Effector memory CD8-positive, alpha-beta T cell (primary cell): ENCODE data around the gene CRELD2.

ENCODE experiments used
- ATAC-seq: fragments of 150-1000 bp; cut with Tn5 transposase; replicated peaks from 2 replicates; pipeline ENCODE4 v1.10.0; 2021; ENCODE audit warnings: mild to moderate bottlenecking, moderate library complexity
- DNase-seq, 3 experiments: peaks; one replicate each; pipeline ENCODE4 v3.0.0; 2021
- H3K27ac Mint-ChIP-seq, 2 donors: one replicate each; pipeline ENCODE4 v1.8.0; 2022; ENCODE audit warnings: mild to moderate bottlenecking in 2 of 2, mixed read lengths in 2 of 2, moderate library complexity in 2 of 2
- H3K27me3 Mint-ChIP-seq, 2 donors: one replicate each; pipeline ENCODE4 v1.8.0; 2022; ENCODE audit warnings: mixed read lengths in 2 of 2
- H3K36me3 Mint-ChIP-seq: one replicate; pipeline ENCODE4 v1.8.0; 2022; ENCODE audit warnings: mild to moderate bottlenecking, moderate library complexity, mixed read lengths; ENCODE audit not compliant: insufficient read depth
- H3K4me1 Mint-ChIP-seq, 2 donors: one replicate each; pipeline ENCODE4 v1.8.0; 2022; ENCODE audit warnings: low read depth in 2 of 2, mixed read lengths in 2 of 2
- H3K4me3 Mint-ChIP-seq, 2 donors: one replicate each; pipeline ENCODE4 v1.8.0; 2022; ENCODE audit warnings: mild to moderate bottlenecking in 2 of 2, mixed read lengths in 2 of 2, moderate library complexity in 2 of 2
- H3K9me3 Mint-ChIP-seq, 2 donors: one replicate each; pipeline ENCODE4 v1.8.0; 2022; ENCODE audit warnings: mixed read lengths in 2 of 2

CRELD2 gene

DNA sequence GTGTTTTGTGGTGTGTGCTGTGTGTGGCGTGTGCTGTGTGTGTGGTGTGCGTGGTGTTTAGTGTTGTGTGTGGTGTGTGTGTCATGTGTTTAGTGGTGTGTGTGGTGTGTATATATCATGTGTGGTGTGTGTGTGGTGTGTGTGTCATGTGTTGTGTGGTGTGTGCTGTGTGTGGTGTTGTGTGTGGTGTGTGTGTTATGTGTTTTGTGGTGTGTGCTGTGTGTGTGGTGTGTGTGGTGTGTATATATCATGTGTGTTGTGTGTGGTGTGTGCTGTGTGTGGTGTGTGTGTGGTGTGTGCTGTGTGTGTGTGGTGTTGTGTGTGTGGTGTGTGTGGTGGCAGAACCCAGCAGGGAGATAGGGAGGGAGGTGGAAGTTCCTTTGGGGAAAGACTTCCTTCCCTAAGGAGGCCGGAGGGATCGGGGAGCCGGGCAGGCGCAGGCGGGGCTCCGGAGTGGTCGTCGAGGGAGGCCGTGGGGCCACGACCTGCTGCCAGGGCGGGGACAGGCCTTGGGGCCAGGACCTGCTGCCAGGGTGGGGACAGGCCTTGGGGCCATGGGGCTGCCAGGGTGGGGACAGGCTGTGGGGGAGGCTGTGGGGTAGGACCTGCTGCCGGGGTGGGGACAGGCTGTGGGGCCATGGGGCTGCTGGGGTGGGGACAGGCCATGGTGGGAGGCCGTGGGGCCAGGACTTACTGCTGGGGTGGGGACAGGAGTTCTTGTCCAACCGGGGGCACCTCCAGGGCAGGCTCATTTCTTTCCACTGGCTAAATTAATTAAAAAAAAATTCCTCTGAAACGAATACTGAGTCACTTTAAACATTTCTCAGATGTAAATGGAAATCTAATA lies 57.3 kb downstream of the CRELD2 start:
- ATAC-seq (no peak), DNase-seq (no peak)
- peaks cover 4 to 10% of the 10 kb centered on the region in 2 donors for H3K9me3 Mint-ChIP-seq
- peak overlapping the region; percentile 30 to 80 for H3K27ac Mint-ChIP-seq
- H3K36me3 Mint-ChIP-seq, result peaks cover 21% of the 10 kb centered on the region
- H3K4me1 Mint-ChIP-seq, result peaks cover 12 to 20% of the 10 kb centered on the region in 2 donors
- H3K27me3 Mint-ChIP-seq, result peaks cover 0 to 5% of the 10 kb centered on the region in 2 donors
- H3K4me3 Mint-ChIP-seq, result peak overlapping the region; percentile 7 to 33

DNA sequence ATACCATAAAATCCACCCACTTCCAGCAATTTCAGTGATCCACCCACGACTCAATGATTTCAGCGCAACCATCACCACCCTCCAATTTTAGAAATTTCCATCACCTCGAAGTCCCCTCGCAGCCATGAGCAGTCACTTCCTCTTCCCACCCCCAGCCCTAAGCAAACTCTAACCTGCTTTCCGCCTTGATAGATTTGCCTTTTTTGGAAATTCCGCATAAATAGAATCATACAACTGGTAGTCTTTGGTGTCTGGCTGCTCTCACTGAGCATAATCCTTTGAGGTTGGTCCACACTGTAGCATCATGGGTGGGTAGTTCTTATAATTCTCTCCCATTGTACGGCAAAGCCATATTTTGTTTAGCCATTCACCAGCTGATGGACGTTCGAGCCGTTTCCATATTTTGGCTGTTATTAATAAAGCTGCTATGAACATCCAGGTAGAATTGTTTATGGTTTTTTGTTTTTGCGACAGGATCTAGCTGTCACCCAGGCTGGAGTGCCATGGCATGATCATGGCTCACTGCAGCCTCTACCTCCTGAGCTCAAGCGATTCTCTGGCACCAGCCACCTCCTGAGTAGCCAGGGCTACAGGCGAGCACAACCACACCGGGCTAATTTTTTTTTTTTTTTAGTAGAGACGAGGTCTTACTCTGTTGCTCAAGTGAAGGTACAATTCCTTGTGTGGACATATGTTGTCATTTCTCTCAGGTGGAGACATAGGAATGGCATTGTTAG lies 58.2 kb downstream of the CRELD2 start:
- Mint-ChIP-seq H3K36me3 (peaks cover 19% of the 10 kb centered on the region), H3K9me3 (peaks cover 4 to 10% of the 10 kb centered on the region in 2 donors), H3K27ac (no peak overlapping the region), H3K4me1 (peaks cover 8 to 17% of the 10 kb centered on the region in 2 donors), H3K4me3 (no peak overlapping the region), H3K27me3 (peaks cover 5 to 6% of the 10 kb centered on the region in 2 donors)
- no peak for DNase-seq
- ATAC-seq, result peak; percentile 50
